Amygdala (tissue), 56 donors: ENCODE measurements around the gene KCNG4.
"Not testable (repeated sequence)": the region's sequence is repeated elsewhere in the genome, so short reads cannot be mapped to it uniquely, and the experiment has no call there.

Experiments used
- DNase-seq, 56 donors: peaks; one replicate each; lab custom pipeline; 2025; lab: John Stamatoyannopoulos, UW

KCNG4 gene

GRCh38 chr16:84212631-84213030 lies 27.2 kb downstream of the KCNG4 start:
- no peak for DNase-seq

- no peak for DNase-seq
Measured at GRCh38 chr16:84212154-84212553, 27.7 kb downstream of the KCNG4 start.

- no peak for DNase-seq
Measured at GRCh38 chr16:84209989-84210388, 29.8 kb downstream of the KCNG4 start.

GRCh38 chr16:84207879-84208278 lies 31.9 kb downstream of the KCNG4 start:
- no peak for DNase-seq

- no peak for DNase-seq
Measured at GRCh38 chr16:84207251-84207650, 32.6 kb downstream of the KCNG4 start.

- no peak for DNase-seq
Measured at GRCh38 chr16:84205976-84206691, 33.7 kb downstream of the KCNG4 start.

- DNase-seq, result not testable (repeated sequence)
Measured at GRCh38 chr16:84205123-84205522, 34.7 kb downstream of the KCNG4 start.

- not testable (repeated sequence) for DNase-seq
Measured at GRCh38 chr16:84204551-84204950, 35.3 kb downstream of the KCNG4 start.

GRCh38 chr16:84199861-84200260 lies 40.0 kb downstream of the KCNG4 start:
- DNase-seq, result peak in 28 of 56 donors; percentile 8 to 72 (median 44)

- DNase-seq, result no peak
Measured at GRCh38 chr16:84199097-84199496, 40.7 kb downstream of the KCNG4 start.

- DNase-seq, result no peak
Measured at GRCh38 chr16:84198401-84198800, 41.4 kb downstream of the KCNG4 start.

GRCh38 chr16:84197466-84198128 lies 42.2 kb downstream of the KCNG4 start:
- DNase-seq, result no peak

GRCh38 chr16:84196727-84197394 lies 43.0 kb downstream of the KCNG4 start:
- DNase-seq, result no peak

- no peak for DNase-seq
Measured at GRCh38 chr16:84196101-84196500, 43.7 kb downstream of the KCNG4 start.

- no peak for DNase-seq
Measured at GRCh38 chr16:84195201-84196093, 44.4 kb downstream of the KCNG4 start.

- no peak for DNase-seq
Measured at GRCh38 chr16:84194470-84195200, 45.2 kb downstream of the KCNG4 start.

GRCh38 chr16:84194018-84194417 lies 45.8 kb downstream of the KCNG4 start:
- no peak for DNase-seq

GRCh38 chr16:84193480-84193879 lies 46.3 kb downstream of the KCNG4 start:
- no peak for DNase-seq

GRCh38 chr16:84191466-84191865 lies 48.3 kb downstream of the KCNG4 start:
- DNase-seq, result no peak
